Measurements from ENCODE around the gene MCAT. TPM values are rescaled to one million over a fixed set of nuclear protein-coding genes. Genes with fewer than 3 reads are reported as not detected.

Gene MCAT
- total and polyA plus RNA-seq, 4 donors, result 8.3 to 22.6 (median 14.8) TPM

GRCh38 chr22:43144949-43145348, 1.8 kb upstream of the MCAT start:
- TF ChIP-seq GABPA (IDR thresholded peaks at IDR 0.05 in 1 of 2, conservative IDR thresholded peaks at IDR 0.05 in 1 of 2), result no peak
- no peak for TF ChIP-seq SP1 (IDR thresholded peaks at IDR 0.05)
- TF ChIP-seq ATF3 (IDR thresholded peaks at IDR 0.05), result no peak
- no peak for TF ChIP-seq MAX (IDR thresholded peaks at IDR 0.05)
- TF ChIP-seq NR2F2 (IDR thresholded peaks at IDR 0.05), result no peak
- TF ChIP-seq ZBTB33 (IDR thresholded peaks at IDR 0.05), result no peak
- no peak for TF ChIP-seq HNF4A (conservative IDR thresholded peaks at IDR 0.05)
- TF ChIP-seq RXRA (IDR thresholded peaks at IDR 0.05), result no peak
- no peak for TF ChIP-seq REST (IDR thresholded peaks at IDR 0.05)
- TF ChIP-seq HNF4G (IDR thresholded peaks at IDR 0.05), result no peak
- no peak for TF ChIP-seq JUND (IDR thresholded peaks at IDR 0.05)
- TF ChIP-seq RAD21 (IDR thresholded peaks at IDR 0.05), result no peak
- TF ChIP-seq YY1 (IDR thresholded peaks at IDR 0.05), result no peak
- no peak for TF ChIP-seq FOXA1 (IDR thresholded peaks at IDR 0.05)
- no peak for TF ChIP-seq FOXA2 (IDR thresholded peaks at IDR 0.05)
- H3K4me1 ChIP-seq (ENCODE audit: control insufficient read depth in 4 of 4, insufficient read depth in 4 of 4, low read length in 3 of 4), result peaks cover 4 to 13% (median 7%) of the 10 kb centered on the region in 4 donors
- H3K36me3 ChIP-seq (ENCODE audit: control insufficient read depth in 4 of 4, insufficient read depth in 3 of 4, low read depth in 1 of 4, low read length in 3 of 4), result peaks cover 0 to 6% (median 4%) of the 10 kb centered on the region in 4 donors

GRCh38 chr22:43136801-43137200, 6.4 kb downstream of the MCAT start:
- H3K9ac ChIP-seq (ENCODE audit: low read depth in 1 of 2, low read length in 2 of 2), result no peak overlapping the region
- H3K4me3 ChIP-seq (ENCODE audit: low read depth in 1 of 3, low read length in 3 of 3), result no peak overlapping the region
- WGBS, result 73% methylated on average over 10 of the region's 10 CpGs
- H3K27ac ChIP-seq (ENCODE audit: low read depth in 1 of 2, low read length in 2 of 2), result peak overlapping the region in 1 of 2 donors; percentile 18
- no peaks in the 10 kb centered on the region for H3K27me3 ChIP-seq (ENCODE audit: control insufficient read depth in 4 of 4, insufficient read depth in 4 of 4, low read length in 3 of 4)
- H3K4me1 ChIP-seq (ENCODE audit: control insufficient read depth in 4 of 4, insufficient read depth in 4 of 4, low read length in 3 of 4), result peaks cover 0 to 2% (median 1%) of the 10 kb centered on the region in 4 donors
- peaks cover 3 to 53% (median 9%) of the 10 kb centered on the region in 4 donors for H3K36me3 ChIP-seq (ENCODE audit: control insufficient read depth in 4 of 4, insufficient read depth in 3 of 4, low read depth in 1 of 4, low read length in 3 of 4)
- no peak for DNase-seq (ENCODE audit: low spot score)
- H3K9me3 ChIP-seq (ENCODE audit: control insufficient read depth in 4 of 4, low read length in 3 of 4), result no peaks in the 10 kb centered on the region
- TF ChIP-seq FOXA1 (IDR thresholded peaks at IDR 0.05) (no peak), ZBTB33 (IDR thresholded peaks at IDR 0.05) (no peak), JUND (IDR thresholded peaks at IDR 0.05) (no peak), GABPA (IDR thresholded peaks at IDR 0.05 in 1 of 2, conservative IDR thresholded peaks at IDR 0.05 in 1 of 2) (no peak), MAX (IDR thresholded peaks at IDR 0.05) (no peak), TAF1 (conservative IDR thresholded peaks at IDR 0.05) (no peak), NR2F2 (IDR thresholded peaks at IDR 0.05) (no peak), YY1 (IDR thresholded peaks at IDR 0.05) (no peak), RXRA (IDR thresholded peaks at IDR 0.05) (no peak), CTCF (IDR thresholded peaks at IDR 0.05; ENCODE audit: low read depth, low read length, missing input control) (no peak), SP1 (IDR thresholded peaks at IDR 0.05) (no peak), REST (IDR thresholded peaks at IDR 0.05) (no peak), EGR1 (IDR thresholded peaks at IDR 0.05; ENCODE audit: low read depth in 2 of 2) (no peak), FOXA2 (IDR thresholded peaks at IDR 0.05) (no peak)

More at GRCh38 chr22:43144949-43145348, 1.8 kb upstream of the MCAT start:
- DNase-seq (ENCODE audit: low spot score), result no peak
- Histone ChIP-seq H3K27me3 (ENCODE audit: control insufficient read depth in 4 of 4, insufficient read depth in 4 of 4, low read length in 3 of 4) (no peaks in the 10 kb centered on the region), H3K9ac (ENCODE audit: low read depth in 1 of 2, low read length in 2 of 2) (no peak overlapping the region), H3K4me3 (ENCODE audit: low read depth in 1 of 3, low read length in 3 of 3) (no peak overlapping the region), H3K9me3 (ENCODE audit: control insufficient read depth in 4 of 4, low read length in 3 of 4) (no peaks in the 10 kb centered on the region), H3K27ac (ENCODE audit: low read depth in 1 of 2, low read length in 2 of 2) (no peak overlapping the region)
- WGBS, result 90% methylated on average over 3 of the region's 3 CpGs
